HPDE6-E6E7 (cell line): ENCODE results near the gene RPIA.
"Not testable (repeated sequence)": the region's sequence is repeated elsewhere in the genome, so short reads cannot be mapped to it uniquely, and the experiment has no call there.

Experiments
- DNase-seq: peaks from one replicate; pipeline ENCODE4 v3.0.0; 2011; ENCODE audit warnings: missing footprints; ENCODE audit errors: extremely low spot score

RPIA gene

DNA sequence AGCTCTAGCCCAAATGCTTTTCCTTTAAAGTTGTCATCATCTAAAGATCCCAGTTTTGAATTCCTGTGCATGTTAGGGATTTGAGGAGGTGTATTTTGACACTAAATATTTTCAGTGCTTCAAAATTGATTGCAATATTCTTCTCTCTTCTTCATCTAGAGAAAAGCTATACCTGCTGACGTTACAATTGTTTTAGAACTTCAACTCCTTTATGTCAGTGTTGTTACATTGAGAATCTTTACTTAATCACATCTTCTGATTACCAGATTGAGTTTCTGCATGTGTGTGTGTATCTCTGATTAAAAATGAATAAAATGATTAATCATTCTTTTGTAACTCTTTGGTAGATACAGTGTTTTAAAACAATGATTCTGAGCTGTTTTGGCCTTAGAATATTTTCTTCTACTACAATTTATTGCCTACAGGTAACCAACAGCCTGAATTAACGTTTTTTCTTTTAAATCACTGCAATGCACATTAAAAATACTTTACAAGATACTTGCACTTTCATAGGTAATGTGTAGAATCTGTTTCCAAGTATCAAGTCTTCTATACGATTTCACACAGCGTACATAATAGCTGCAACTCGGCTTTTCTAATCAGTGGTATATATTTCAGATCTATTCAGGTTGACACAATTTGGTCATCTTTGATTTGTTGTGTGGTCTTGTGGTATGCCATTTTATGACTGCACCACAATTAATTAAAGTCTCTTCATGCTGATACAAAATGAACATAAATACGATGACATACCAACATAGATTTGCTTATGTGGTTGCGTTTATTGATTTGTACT, 82.0 kb downstream of the RPIA start:
- not testable (repeated sequence) for DNase-seq

DNA sequence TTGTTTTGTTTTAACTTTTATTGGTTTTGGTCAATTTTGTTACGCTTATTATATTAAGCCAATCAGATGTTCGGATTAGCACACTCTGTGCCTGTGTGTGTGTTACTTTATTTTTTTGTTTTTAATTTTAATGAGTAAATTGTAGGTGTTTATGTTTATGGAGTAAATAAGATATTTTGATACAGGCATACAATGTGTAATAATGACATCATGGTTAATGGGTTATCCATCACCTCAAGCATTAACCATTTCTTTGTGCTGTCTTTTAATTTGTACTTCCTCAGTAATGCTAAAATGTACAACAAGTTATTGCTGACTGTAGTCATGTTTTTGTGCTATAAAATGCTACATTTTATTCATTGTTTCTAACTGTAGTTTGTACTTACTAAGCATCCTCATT, 97.7 kb downstream of the RPIA start:
- DNase-seq: not testable (repeated sequence)

DNA sequence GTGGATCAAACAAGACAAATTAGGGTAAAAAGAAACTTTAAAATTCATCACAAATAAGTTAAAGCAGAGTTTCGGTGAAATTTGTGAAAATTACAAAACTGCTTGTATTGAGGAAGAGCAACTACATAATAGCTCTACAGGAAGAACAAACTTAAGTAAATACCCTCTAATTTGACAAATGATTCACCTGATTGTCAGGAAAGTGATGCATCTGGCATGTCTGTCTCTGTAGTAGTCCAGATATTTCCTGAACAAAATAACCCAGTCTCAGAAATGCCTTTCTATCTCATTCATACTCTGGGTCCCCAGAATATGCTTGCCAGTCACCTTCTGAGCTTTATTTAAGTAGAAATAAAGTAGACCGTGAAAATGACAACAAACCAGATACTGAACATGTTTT, 104.5 kb downstream of the RPIA start:
- not testable (repeated sequence) for DNase-seq

DNA sequence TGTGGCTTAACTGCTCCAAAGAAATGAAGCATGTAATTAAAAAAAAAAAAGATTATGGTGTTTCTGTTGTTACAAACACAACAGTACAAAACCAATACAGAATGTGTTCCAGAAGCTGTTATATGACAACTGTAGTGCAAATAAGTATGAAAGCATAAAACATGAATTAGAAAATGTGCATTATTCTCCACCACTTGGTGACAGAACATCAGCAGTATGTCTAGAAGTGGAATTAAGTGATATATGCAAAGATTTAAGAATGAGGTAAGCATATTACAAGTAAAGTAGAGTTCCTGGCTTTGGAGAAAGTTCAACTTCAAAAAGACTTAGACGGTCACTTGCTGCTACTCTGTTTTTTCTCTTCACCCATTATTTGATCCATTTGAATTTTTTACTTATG, 105.0 kb downstream of the RPIA start:
- DNase-seq: not testable (repeated sequence)

DNA sequence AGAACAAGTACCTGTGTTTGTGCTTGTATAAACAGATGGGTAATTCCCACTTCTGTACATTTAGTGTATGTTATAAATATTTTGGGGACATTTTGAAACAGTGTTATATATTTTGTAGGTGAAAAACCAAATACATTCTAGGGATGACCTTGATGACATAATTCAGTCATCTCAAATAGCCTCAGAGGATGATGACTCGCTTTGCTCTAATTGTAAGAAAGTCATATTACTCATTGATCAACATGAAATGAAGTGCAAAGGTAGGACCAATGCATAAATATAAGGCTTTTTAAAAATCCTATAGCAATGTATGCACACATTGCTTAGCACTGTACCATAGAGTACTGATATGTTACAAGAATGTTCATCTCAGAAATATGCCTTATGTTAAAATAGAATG, 105.7 kb downstream of the RPIA start:
- DNase-seq: not testable (repeated sequence)
